CD4-positive, CD25-positive, alpha-beta regulatory T cell (primary cell): ENCODE data around the gene EWSR1. TPM values are rescaled to one million over a fixed set of nuclear protein-coding genes. Genes with fewer than 3 reads are reported as not detected.

ENCODE experiments used
- ATAC-seq, 2 donors: fragments of 150-1000 bp; cut with Tn5 transposase; one replicate each; pipeline ENCODE4 v1.10.0; 2021; ENCODE audit warnings: low read depth in 2 of 2, moderate number of reproducible peaks in 2 of 2, moderate library complexity in 1 of 2
- DNase-seq, 3 donors: peaks; one replicate each; pipeline versions ENCODE4 v3.0.0 to v3.0.0-alpha.2; 2012 to 2022; ENCODE audit warnings: mixed read lengths in 1 of 3
- H3K27ac ChIP-seq: one replicate; pipeline ENCODE4 v1.7.0; 2013; ENCODE audit warnings: mild to moderate bottlenecking, low read length; ENCODE audit not compliant: insufficient read depth, poor library complexity, severe bottlenecking
- H3K27me3 ChIP-seq: one replicate; pipeline ENCODE4 v1.7.0; 2013; ENCODE audit warnings: low read length; ENCODE audit not compliant: control insufficient read depth, insufficient read depth
- H3K36me3 ChIP-seq: one replicate; pipeline ENCODE4 v1.7.0; 2013; ENCODE audit warnings: mild to moderate bottlenecking, low read length, moderate library complexity; ENCODE audit not compliant: control insufficient read depth, insufficient read depth
- H3K4me1 ChIP-seq: 2 replicates; pipeline ENCODE4 v1.7.0; 2013; ENCODE audit warnings: mild to moderate bottlenecking, low read length; ENCODE audit not compliant: insufficient read depth, control insufficient read depth, poor library complexity, severe bottlenecking
- H3K4me3 ChIP-seq: one replicate; pipeline ENCODE4 v1.7.0; 2013; ENCODE audit warnings: low read depth, mild to moderate bottlenecking, low read length, moderate library complexity
- H3K9me3 ChIP-seq, 2 experiments: 1 replicate in 1 of 2; 2 replicates in 1 of 2; pipeline ENCODE4 v1.7.0; 2013; ENCODE audit warnings: low read length in 2 of 2, mild to moderate bottlenecking in 1 of 2, moderate library complexity in 1 of 2; ENCODE audit not compliant: control insufficient read depth in 2 of 2
- H3K27ac Mint-ChIP-seq, 3 donors: one replicate each; pipeline ENCODE4 v1.8.0; 2020 to 2022; ENCODE audit warnings: mild to moderate bottlenecking in 3 of 3, mixed read lengths in 3 of 3, moderate library complexity in 2 of 3
- H3K27me3 Mint-ChIP-seq: one replicate; pipeline ENCODE4 v1.8.0; 2022; ENCODE audit warnings: mild to moderate bottlenecking, mixed read lengths
- H3K36me3 Mint-ChIP-seq: one replicate; pipeline ENCODE4 v1.8.0; 2020; ENCODE audit warnings: mixed read lengths
- H3K4me1 Mint-ChIP-seq, 4 donors: one replicate each; pipeline ENCODE4 v1.8.0; 2020 to 2022; ENCODE audit warnings: mixed read lengths in 4 of 4, mild to moderate bottlenecking in 1 of 4
- H3K4me3 Mint-ChIP-seq, 4 donors: one replicate each; pipeline ENCODE4 v1.8.0; 2020 to 2022; ENCODE audit warnings: mild to moderate bottlenecking in 4 of 4, mixed read lengths in 4 of 4, moderate library complexity in 3 of 4
- H3K9me3 Mint-ChIP-seq, 7 donors: one replicate each; pipeline ENCODE4 v1.8.0; 2020 to 2022; ENCODE audit warnings: mixed read lengths in 7 of 7, mild to moderate bottlenecking in 3 of 7, moderate library complexity in 2 of 7
- polyA plus RNA-seq, 4 donors: library from polyadenylated mRNA; unstranded; fragments of 300-500 nt; fragmentation: Illumina TruSeq; gene quantifications; one replicate each; pipeline ENCODE4 v1.2.3, GENCODE V29; 2021
- total RNA-seq: library from RNA; stranded (reverse); gene quantifications from one replicate; pipeline ENCODE4 v1.2.3, GENCODE V29; 2022

The EWSR1 gene
- total and polyA plus RNA-seq, 5 donors from 2014 or later, result 175 to 338 (median 198) TPM

GRCh38 chr22:29325785-29326315, 57.8 kb downstream of the EWSR1 start:
- ATAC-seq (no peak), DNase-seq (no peak)
- Histone ChIP-seq H3K36me3 (peaks cover 29% of the 10 kb centered on the region), H3K27ac (no peak overlapping the region), H3K4me1 (no peaks in the 10 kb centered on the region), H3K4me3 (no peak overlapping the region), H3K27me3 (no peaks in the 10 kb centered on the region), H3K9me3 (no peaks in the 10 kb centered on the region)
- Mint-ChIP-seq H3K9me3 (no peaks in the 10 kb centered on the region), H3K4me1 (peaks cover 0 to 4% (median 0%) of the 10 kb centered on the region in 4 donors), H3K27me3 (no peaks in the 10 kb centered on the region), H3K36me3 (peaks cover 8% of the 10 kb centered on the region), H3K4me3 (no peak overlapping the region), H3K27ac (no peak overlapping the region)

GRCh38 chr22:29326481-29326880, 58.4 kb downstream of the EWSR1 start:
- no peak for ATAC-seq
- no peaks in the 10 kb centered on the region for H3K9me3 ChIP-seq
- no peaks in the 10 kb centered on the region for H3K4me1 ChIP-seq
- H3K36me3 ChIP-seq, result peaks cover 33% of the 10 kb centered on the region
- H3K27me3 ChIP-seq, result no peaks in the 10 kb centered on the region
- Mint-ChIP-seq H3K4me3 (no peak overlapping the region), H3K4me1 (peaks cover 0 to 4% (median 0%) of the 10 kb centered on the region in 4 donors), H3K27me3 (no peaks in the 10 kb centered on the region), H3K9me3 (no peaks in the 10 kb centered on the region), H3K27ac (no peak overlapping the region), H3K36me3 (peaks cover 8% of the 10 kb centered on the region)
- no peak overlapping the region for H3K4me3 ChIP-seq
- H3K27ac ChIP-seq, result no peak overlapping the region
- DNase-seq, result no peak

- Mint-ChIP-seq H3K27ac (no peak overlapping the region), H3K36me3 (peaks cover 8% of the 10 kb centered on the region), H3K27me3 (no peaks in the 10 kb centered on the region), H3K9me3 (no peaks in the 10 kb centered on the region), H3K4me1 (peaks cover 0 to 4% (median 0%) of the 10 kb centered on the region in 4 donors), H3K4me3 (no peak overlapping the region)
- Histone ChIP-seq H3K9me3 (no peaks in the 10 kb centered on the region), H3K27ac (no peak overlapping the region), H3K4me3 (no peak overlapping the region), H3K4me1 (no peaks in the 10 kb centered on the region), H3K27me3 (no peaks in the 10 kb centered on the region), H3K36me3 (peaks cover 38% of the 10 kb centered on the region)
- ATAC-seq (no peak), DNase-seq (no peak)
These were observed 59.2 kb downstream of the EWSR1 start for GRCh38 chr22:29327089-29327764.

GRCh38 chr22:29328055-29328454, 60.0 kb downstream of the EWSR1 start:
- Mint-ChIP-seq H3K4me1 (peaks cover 0 to 4% (median 0%) of the 10 kb centered on the region in 4 donors), H3K36me3 (peaks cover 8% of the 10 kb centered on the region)
- H3K27ac ChIP-seq, result no peak overlapping the region

GRCh38 chr22:29328566-29329500, 60.8 kb downstream of the EWSR1 start:
- no peak overlapping the region for H3K4me3 ChIP-seq
- Mint-ChIP-seq H3K9me3 (no peaks in the 10 kb centered on the region), H3K4me3 (no peak overlapping the region), H3K27me3 (no peaks in the 10 kb centered on the region), H3K4me1 (peaks cover 0 to under 1% (median 0%) of the 10 kb centered on the region in 4 donors), H3K36me3 (peaks cover 11% of the 10 kb centered on the region), H3K27ac (no peak overlapping the region)
- DNase-seq (no peak), ATAC-seq (no peak)
- H3K9me3 ChIP-seq, result no peaks in the 10 kb centered on the region
- no peaks in the 10 kb centered on the region for H3K4me1 ChIP-seq
- no peak overlapping the region for H3K27ac ChIP-seq
- H3K36me3 ChIP-seq, result peaks cover 44% of the 10 kb centered on the region
- no peaks in the 10 kb centered on the region for H3K27me3 ChIP-seq

More at GRCh38 chr22:29328055-29328454, 60.0 kb downstream of the EWSR1 start:
- no peak for ATAC-seq
- Histone ChIP-seq H3K36me3 (peaks cover 44% of the 10 kb centered on the region), H3K4me1 (no peaks in the 10 kb centered on the region), H3K4me3 (no peak overlapping the region), H3K27me3 (no peaks in the 10 kb centered on the region), H3K9me3 (no peaks in the 10 kb centered on the region)
- Mint-ChIP-seq H3K27ac (no peak overlapping the region), H3K9me3 (no peaks in the 10 kb centered on the region), H3K4me3 (no peak overlapping the region), H3K27me3 (no peaks in the 10 kb centered on the region)
- no peak for DNase-seq

GRCh38 chr22:29329581-29329980, 61.5 kb downstream of the EWSR1 start:
- Mint-ChIP-seq H3K36me3 (peaks cover 11% of the 10 kb centered on the region), H3K4me1 (no peaks in the 10 kb centered on the region), H3K27me3 (no peaks in the 10 kb centered on the region), H3K4me3 (no peak overlapping the region), H3K9me3 (no peaks in the 10 kb centered on the region), H3K27ac (no peak overlapping the region)
- no peak overlapping the region for H3K4me3 ChIP-seq
- H3K36me3 ChIP-seq, result peaks cover 52% of the 10 kb centered on the region
- no peaks in the 10 kb centered on the region for H3K4me1 ChIP-seq
- no peak overlapping the region for H3K27ac ChIP-seq
- ATAC-seq, result no peak
- no peak for DNase-seq
- H3K27me3 ChIP-seq, result no peaks in the 10 kb centered on the region
- no peaks in the 10 kb centered on the region for H3K9me3 ChIP-seq

GRCh38 chr22:29330291-29330690, 62.2 kb downstream of the EWSR1 start:
- Mint-ChIP-seq H3K27ac (no peak overlapping the region), H3K4me1 (no peaks in the 10 kb centered on the region), H3K36me3 (peaks cover 18% of the 10 kb centered on the region), H3K9me3 (no peaks in the 10 kb centered on the region), H3K4me3 (no peak overlapping the region), H3K27me3 (no peaks in the 10 kb centered on the region)
- DNase-seq, result no peak
- Histone ChIP-seq H3K36me3 (peaks cover 58% of the 10 kb centered on the region), H3K27ac (no peak overlapping the region), H3K4me1 (no peaks in the 10 kb centered on the region), H3K9me3 (no peaks in the 10 kb centered on the region), H3K27me3 (no peaks in the 10 kb centered on the region), H3K4me3 (no peak overlapping the region)
- ATAC-seq, result no peak
